CD8-positive, alpha-beta memory T cell (primary cell): ENCODE measurements around the gene ATXN3L. TPM values are rescaled to one million over a fixed set of nuclear protein-coding genes. Genes with fewer than 3 reads are reported as not detected.

ENCODE experiments used
- CTCF ChIA-PET: fragments of 350-600 bp; sonication (Branson Sonifier 250); formaldehyde crosslinking; loops from one replicate; lab custom pipeline; 2021; ENCODE audit warnings: antibody characterized with exemption; lab: Charles Lee
- POLR2A ChIA-PET: fragments of 350-600 bp; sonication (Branson Sonifier 250); formaldehyde crosslinking; loops from one replicate; lab custom pipeline; 2021; ENCODE audit warnings: antibody characterized with exemption; lab: Charles Lee
- DNase-seq, 5 donors: peaks; one replicate each; pipeline versions ENCODE4 v3.0.0 to v3.0.0-alpha.2; 2020 to 2022; ENCODE audit warnings: mixed read lengths in 1 of 5
- H3K27ac ChIP-seq: one replicate; pipeline ENCODE4 v1.7.0; 2013; ENCODE audit warnings: low read depth, mild to moderate bottlenecking, low read length, moderate library complexity
- H3K27me3 ChIP-seq: 2 replicates; pipeline ENCODE4 v1.7.0; 2013; ENCODE audit warnings: low read length, mild to moderate bottlenecking; ENCODE audit not compliant: insufficient read depth, poor library complexity, severe bottlenecking
- H3K36me3 ChIP-seq: 2 replicates; pipeline ENCODE4 v1.7.0; 2013; ENCODE audit warnings: mild to moderate bottlenecking, low read length, moderate library complexity; ENCODE audit not compliant: insufficient read depth
- H3K4me1 ChIP-seq: 2 replicates; pipeline ENCODE4 v1.7.0; 2013; ENCODE audit warnings: mild to moderate bottlenecking, low read length, moderate library complexity; ENCODE audit not compliant: insufficient read depth
- H3K4me3 ChIP-seq: 2 replicates; pipeline ENCODE4 v1.7.0; 2013; ENCODE audit warnings: mild to moderate bottlenecking, low read length
- H3K9me3 ChIP-seq: 2 replicates; pipeline ENCODE4 v1.7.0; 2013; ENCODE audit warnings: mild to moderate bottlenecking, low read length
- H3K27ac Mint-ChIP-seq, 8 donors: one replicate each; pipeline ENCODE4 v1.8.0; 2020 to 2021; ENCODE audit warnings: mixed read lengths in 8 of 8, mild to moderate bottlenecking in 6 of 8, inconsistent platforms in 3 of 8, moderate library complexity in 3 of 8
- H3K27me3 Mint-ChIP-seq, 2 donors: one replicate each; pipeline ENCODE4 v1.8.0; 2020 to 2021; ENCODE audit warnings: mixed read lengths in 2 of 2, mild to moderate bottlenecking in 1 of 2, moderate library complexity in 1 of 2
- H3K36me3 Mint-ChIP-seq, 3 donors: one replicate each; pipeline ENCODE4 v1.8.0; 2020 to 2021; ENCODE audit warnings: mixed read lengths in 3 of 3, inconsistent platforms in 1 of 3, mild to moderate bottlenecking in 1 of 3
- H3K4me1 Mint-ChIP-seq, 3 donors: one replicate each; pipeline ENCODE4 v1.8.0; 2020 to 2021; ENCODE audit warnings: mixed read lengths in 3 of 3, inconsistent platforms in 1 of 3, mild to moderate bottlenecking in 1 of 3
- H3K4me3 Mint-ChIP-seq, 7 donors: one replicate each; pipeline ENCODE4 v1.8.0; 2020 to 2021; ENCODE audit warnings: mixed read lengths in 7 of 7, mild to moderate bottlenecking in 6 of 7, moderate library complexity in 4 of 7, inconsistent platforms in 2 of 7
- H3K9me3 Mint-ChIP-seq, 5 donors: one replicate each; pipeline ENCODE4 v1.8.0; 2020 to 2022; ENCODE audit warnings: mixed read lengths in 5 of 5, mild to moderate bottlenecking in 3 of 5, moderate library complexity in 2 of 5, inconsistent platforms in 1 of 5
- polyA plus RNA-seq: library from polyadenylated mRNA; unstranded; fragments of 300-500 nt; fragmentation: Illumina TruSeq; gene quantifications from one replicate; pipeline ENCODE4 v1.2.3, GENCODE V29; 2021
- total RNA-seq, 2 experiments: library from RNA; stranded (reverse); gene quantifications; one replicate each; pipeline ENCODE4 v1.2.3, GENCODE V29; 2021

Gene ATXN3L
- total and polyA plus RNA-seq, 3 experiments from 2014 or later = not detected

DNA sequence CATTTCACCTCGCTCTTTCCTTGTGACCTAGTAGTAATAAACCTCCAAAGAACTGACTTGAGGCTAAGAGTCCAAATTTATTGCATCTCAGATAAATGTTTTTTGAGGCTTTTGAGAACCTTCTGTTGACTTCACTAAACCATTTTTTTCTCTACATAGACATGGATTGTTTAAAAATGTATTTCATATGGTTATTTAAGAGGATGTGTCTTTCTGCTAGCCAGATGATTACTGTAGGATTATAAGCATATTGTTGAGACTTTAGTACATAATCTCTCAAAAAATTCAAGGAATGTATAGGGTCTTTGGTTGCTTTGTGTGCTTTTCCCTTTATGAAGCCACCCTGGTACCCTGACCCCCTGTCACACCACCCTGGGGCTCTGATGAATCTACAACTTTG lies 44.8 kb downstream of the ATXN3L start:
- H3K9me3 Mint-ChIP-seq = no peaks in the 10 kb centered on the region
- no peak overlapping the region for H3K27ac Mint-ChIP-seq
- Histone ChIP-seq H3K27ac (no peak overlapping the region), H3K36me3 (no peaks in the 10 kb centered on the region), H3K27me3 (no peaks in the 10 kb centered on the region), H3K9me3 (no peaks in the 10 kb centered on the region), H3K4me1 (no peaks in the 10 kb centered on the region), H3K4me3 (no peak overlapping the region)
- no peak overlapping the region for H3K4me3 Mint-ChIP-seq
- peaks cover 0 to 21% of the 10 kb centered on the region in 2 donors for H3K27me3 Mint-ChIP-seq
- DNase-seq = no peak
- H3K36me3 Mint-ChIP-seq = no peaks in the 10 kb centered on the region
- H3K4me1 Mint-ChIP-seq = no peaks in the 10 kb centered on the region
- ChIA-PET POLR2A (no interaction called here), CTCF (no interaction called here)

DNA sequence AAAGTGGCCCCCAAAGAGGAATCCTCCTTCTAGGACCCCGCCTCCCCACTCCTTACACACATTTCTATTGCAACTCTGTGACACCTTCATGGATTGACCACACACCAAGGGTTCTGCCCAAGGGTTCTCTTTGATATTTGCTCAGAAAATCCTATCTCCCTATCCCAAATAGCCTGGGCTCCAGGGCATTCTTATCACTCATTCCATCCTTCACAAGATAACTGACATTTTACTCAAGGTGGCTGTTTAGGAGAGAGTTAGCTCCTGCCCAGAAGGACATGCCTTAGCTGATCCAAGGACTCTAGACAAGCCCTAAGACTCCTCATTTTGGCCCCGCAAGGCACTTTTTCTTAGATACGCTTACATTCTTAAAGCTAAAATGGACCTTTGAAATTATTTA lies 47.4 kb downstream of the ATXN3L start:
- H3K27me3 Mint-ChIP-seq = peaks cover 0 to 21% of the 10 kb centered on the region in 2 donors
- DNase-seq = no peak
- no peaks in the 10 kb centered on the region for H3K36me3 Mint-ChIP-seq
- no peaks in the 10 kb centered on the region for H3K9me3 Mint-ChIP-seq
- ChIA-PET POLR2A (no interaction called here), CTCF (no interaction called here)
- H3K27ac Mint-ChIP-seq = no peak overlapping the region
- H3K4me3 ChIP-seq = no peak overlapping the region
- no peak overlapping the region for H3K27ac ChIP-seq
- no peaks in the 10 kb centered on the region for H3K4me1 Mint-ChIP-seq
- H3K27me3 ChIP-seq = no peaks in the 10 kb centered on the region
- H3K4me1 ChIP-seq = no peaks in the 10 kb centered on the region
- no peak overlapping the region for H3K4me3 Mint-ChIP-seq
- H3K9me3 ChIP-seq = no peaks in the 10 kb centered on the region
- no peaks in the 10 kb centered on the region for H3K36me3 ChIP-seq

DNA sequence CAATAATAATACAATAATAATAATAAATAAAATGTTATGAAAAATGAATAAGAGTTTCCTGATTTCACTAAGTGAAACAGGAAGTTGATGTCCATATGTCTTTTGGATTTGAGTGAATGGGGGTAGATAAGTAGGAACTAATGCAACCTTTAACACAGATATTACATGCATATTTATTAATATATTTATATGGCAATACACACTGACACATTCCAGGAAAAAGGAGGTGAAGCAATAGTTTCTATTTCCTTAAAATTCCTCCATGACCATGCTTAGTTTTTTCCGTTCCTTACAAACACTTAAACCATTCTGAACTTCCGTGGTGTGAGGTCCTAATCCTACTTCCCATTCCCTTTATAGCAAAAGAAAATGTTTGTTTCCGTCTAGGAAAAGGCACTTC lies 48.3 kb downstream of the ATXN3L start:
- H3K27ac ChIP-seq = no peak overlapping the region
- peaks cover 0 to 21% of the 10 kb centered on the region in 2 donors for H3K27me3 Mint-ChIP-seq
- no peak for DNase-seq
- no peaks in the 10 kb centered on the region for H3K9me3 ChIP-seq
- H3K4me1 Mint-ChIP-seq = no peaks in the 10 kb centered on the region
- no peak overlapping the region for H3K4me3 Mint-ChIP-seq
- no peaks in the 10 kb centered on the region for H3K36me3 Mint-ChIP-seq
- no peaks in the 10 kb centered on the region for H3K9me3 Mint-ChIP-seq
- H3K27ac Mint-ChIP-seq = no peak overlapping the region
- ChIA-PET POLR2A (no interaction called here), CTCF (no interaction called here)
- no peaks in the 10 kb centered on the region for H3K27me3 ChIP-seq
- H3K4me1 ChIP-seq = no peaks in the 10 kb centered on the region
- H3K36me3 ChIP-seq = no peaks in the 10 kb centered on the region
- no peak overlapping the region for H3K4me3 ChIP-seq

DNA sequence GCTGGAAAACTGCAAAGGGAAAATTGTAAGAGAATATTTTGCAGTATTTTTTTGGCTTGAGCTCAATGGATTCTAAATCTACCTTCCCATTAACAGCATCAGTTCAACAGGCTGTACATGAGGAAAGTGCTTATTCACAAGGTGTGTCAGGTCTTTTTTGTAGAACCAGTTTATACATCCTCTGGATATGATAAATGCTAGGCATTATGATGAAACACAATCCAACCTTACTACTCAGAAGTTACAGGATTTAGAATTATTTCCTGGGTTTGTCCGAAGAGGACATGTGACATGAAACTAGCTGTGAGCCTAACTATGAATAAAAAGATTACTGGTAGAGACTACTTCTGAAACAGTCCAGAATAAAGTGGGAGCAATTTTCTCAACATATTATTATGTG lies 49.5 kb downstream of the ATXN3L start:
- no peak for DNase-seq
- POLR2A ChIA-PET = no interaction called here
- CTCF ChIA-PET = no interaction called here
- H3K27ac ChIP-seq = no peak overlapping the region
- H3K27me3 ChIP-seq = no peaks in the 10 kb centered on the region
- H3K9me3 ChIP-seq = no peaks in the 10 kb centered on the region
- H3K36me3 ChIP-seq = no peaks in the 10 kb centered on the region
- Mint-ChIP-seq H3K27me3 (peaks cover 0 to 21% of the 10 kb centered on the region in 2 donors), H3K4me3 (no peak overlapping the region), H3K36me3 (no peaks in the 10 kb centered on the region), H3K27ac (no peak overlapping the region), H3K4me1 (no peaks in the 10 kb centered on the region), H3K9me3 (no peaks in the 10 kb centered on the region)
- H3K4me3 ChIP-seq = no peak overlapping the region
- H3K4me1 ChIP-seq = no peaks in the 10 kb centered on the region

DNA sequence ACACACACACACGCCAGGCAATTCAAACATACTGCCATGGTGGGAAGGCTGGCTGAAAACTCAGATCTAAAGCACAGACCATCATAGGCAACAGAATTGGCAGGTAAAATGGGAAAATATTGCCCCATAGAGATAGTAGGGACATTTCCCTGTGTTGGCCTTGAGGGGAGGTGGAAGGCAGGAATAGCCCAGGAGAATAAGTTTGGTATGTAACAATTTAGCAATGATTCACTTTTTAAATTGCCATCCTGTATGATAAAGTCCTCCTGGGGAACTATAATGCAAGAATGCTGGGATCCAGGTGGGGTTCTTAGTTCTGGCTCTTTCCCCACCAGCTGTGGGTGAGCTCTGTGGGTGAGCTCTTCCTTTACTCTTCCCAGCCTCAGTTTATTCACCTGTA lies 51.0 kb downstream of the ATXN3L start:
- CTCF ChIA-PET = no interaction called here
- H3K9me3 Mint-ChIP-seq = no peaks in the 10 kb centered on the region
- no peak overlapping the region for H3K4me3 ChIP-seq

More for the DNA sequence above, 51.0 kb downstream of the ATXN3L start:
- no peaks in the 10 kb centered on the region for H3K36me3 Mint-ChIP-seq
- H3K27ac ChIP-seq = no peak overlapping the region
- DNase-seq = no peak
- H3K4me1 ChIP-seq = no peaks in the 10 kb centered on the region
- H3K27me3 ChIP-seq = no peaks in the 10 kb centered on the region
- H3K27ac Mint-ChIP-seq = no peak overlapping the region
- POLR2A ChIA-PET = no interaction called here
- H3K4me3 Mint-ChIP-seq = no peak overlapping the region
- no peaks in the 10 kb centered on the region for H3K36me3 ChIP-seq
- H3K27me3 Mint-ChIP-seq = peaks cover 0 to 12% of the 10 kb centered on the region in 2 donors
- no peaks in the 10 kb centered on the region for H3K9me3 ChIP-seq
- H3K4me1 Mint-ChIP-seq = no peaks in the 10 kb centered on the region

Other genes starting within 250 kb of the ATXN3L start
- gene EGFL6, start 249.5 kb upstream of the ATXN3L start, total RNA-seq = under 1 TPM; 0.58 to 0.59 TPM
- not detected for gene EGFL6, start 249.5 kb upstream of the ATXN3L start, polyA plus RNA-seq